Measurements from ENCODE around the gene ZBTB7C.

The ZBTB7C gene

DNA sequence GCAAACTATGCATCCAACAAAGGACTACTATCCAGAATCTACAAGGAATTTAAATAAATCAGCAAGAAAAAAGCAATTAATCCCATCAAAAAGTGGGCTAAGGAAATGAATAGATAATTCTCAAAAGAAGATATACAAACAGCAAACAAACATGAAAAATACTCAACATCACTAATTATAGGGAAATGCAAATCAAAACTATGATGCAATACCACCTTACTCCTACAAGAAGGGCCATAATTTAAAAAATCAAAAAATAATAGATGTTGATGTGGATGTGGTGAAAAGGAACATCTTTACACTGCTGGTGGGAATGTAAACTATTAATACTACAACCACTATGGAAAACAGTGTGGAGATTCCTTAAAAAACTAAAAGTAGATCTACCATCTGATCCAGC, 164.7 kb downstream of the ZBTB7C start:
- DNase-seq, result no peak

DNA sequence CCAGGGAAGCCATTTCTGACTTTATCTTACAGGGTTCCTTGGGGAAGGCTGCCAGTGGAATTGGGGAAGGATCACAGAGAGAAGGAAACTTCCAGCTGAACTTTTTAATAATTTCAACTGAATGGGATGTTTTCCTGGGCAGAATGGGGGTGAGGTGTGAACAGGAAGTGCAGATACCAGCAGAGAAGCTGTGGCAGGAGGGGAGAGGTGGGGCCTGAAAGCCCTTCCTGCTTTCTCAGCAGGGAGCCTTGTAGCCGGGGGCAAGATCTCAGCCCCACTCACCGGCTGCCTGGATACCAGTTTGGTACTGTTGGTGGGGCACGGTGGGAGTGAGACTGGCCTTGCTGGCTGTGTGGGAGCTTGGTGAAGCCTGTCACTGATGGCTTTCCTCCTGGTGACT, 170.5 kb downstream of the ZBTB7C start:
- DNase-seq, result no peak

DNA sequence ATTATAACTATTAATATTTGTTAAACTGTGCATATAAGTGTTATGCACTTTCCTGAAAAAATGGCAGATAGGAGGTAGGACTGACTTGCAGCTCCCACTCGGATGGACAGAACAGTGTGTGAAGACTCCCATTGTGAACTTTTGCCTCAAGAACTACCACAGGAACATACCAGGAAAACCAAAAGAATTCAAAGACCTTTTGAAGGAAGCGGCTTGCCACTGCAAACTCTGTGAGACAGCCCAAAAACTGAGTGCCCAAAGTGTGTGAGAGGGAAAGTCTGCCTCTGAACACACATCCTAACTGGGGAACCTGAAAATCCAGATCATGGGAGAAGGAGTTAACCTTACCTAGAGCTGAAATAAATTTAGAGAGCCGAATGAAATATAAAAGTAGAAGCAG, 171.0 kb downstream of the ZBTB7C start:
- no peak for DNase-seq

DNA sequence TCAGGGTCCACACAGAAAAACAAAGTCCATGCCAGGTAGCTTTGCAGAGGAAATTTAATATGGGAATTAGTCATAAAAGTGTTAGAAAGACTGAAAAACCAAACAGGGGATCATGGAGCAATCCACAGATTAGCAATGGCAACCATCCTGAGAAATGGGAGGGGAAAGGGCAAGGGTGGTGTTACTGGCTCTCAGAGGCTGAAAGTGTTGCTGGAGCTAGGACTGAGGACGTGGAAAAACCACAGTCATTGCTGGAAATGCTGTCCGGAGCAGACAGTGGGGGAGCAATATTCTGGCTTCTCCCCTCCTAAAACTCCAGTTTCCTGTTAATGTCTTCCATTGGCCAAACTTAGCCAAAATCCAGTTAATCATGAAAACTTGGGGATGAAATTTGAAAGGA, 172.4 kb downstream of the ZBTB7C start:
- DNase-seq, result no peak

DNA sequence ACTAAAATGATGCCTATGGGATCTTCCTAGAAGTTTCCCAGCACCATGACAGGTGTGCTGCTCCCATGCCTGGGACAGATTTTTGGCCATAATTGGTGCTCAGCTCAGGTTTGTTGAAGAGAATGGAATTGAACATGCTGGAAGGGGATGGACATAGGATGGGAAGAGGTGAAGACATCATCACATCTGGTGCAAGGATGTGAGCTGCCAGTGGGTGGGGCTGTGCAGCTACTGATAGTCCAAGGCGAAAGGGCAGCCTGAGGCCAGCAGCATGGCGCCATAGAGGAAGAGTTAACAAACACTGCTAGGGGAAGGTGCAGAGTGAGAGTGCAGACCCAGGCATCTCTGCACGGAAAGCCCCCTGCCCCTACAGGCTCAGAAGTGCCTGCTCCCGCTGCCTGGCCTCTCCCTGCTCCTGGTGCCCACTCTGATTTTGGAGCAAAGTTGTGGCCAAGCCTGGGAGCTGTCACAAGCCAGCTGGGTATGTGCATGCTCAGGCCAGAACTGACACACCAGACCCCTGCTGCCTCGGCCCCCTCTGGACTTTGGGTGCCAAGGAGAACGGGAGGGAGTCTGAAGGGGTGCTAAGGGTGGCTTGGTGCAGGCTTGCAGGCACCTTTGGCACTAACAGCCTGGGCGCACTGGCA, 178.6 kb downstream of the ZBTB7C start:
- DNase-seq, result peak; percentile 64 to 85

DNA sequence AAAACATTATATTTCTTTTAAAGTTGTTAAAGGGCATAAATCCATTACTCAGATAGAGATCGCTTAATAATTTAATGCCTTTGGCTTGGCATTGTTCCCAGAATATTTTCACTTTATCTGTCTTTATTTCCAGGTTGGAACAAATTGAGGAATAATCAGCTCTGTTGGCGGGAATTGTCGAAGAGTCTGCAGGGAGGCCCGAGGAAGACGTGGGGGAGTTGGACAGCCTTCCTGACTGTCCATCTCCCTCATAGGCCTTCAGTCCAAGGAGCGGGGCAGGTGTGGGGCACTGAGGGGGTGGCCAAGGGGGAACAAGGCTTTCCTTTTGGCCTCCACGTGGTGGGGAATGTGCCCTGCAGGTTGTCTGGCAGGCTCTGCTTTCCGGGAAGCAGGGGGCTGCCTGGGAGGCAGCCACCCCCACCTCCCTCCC, 179.6 kb downstream of the ZBTB7C start:
- DNase-seq, result no peak

DNA sequence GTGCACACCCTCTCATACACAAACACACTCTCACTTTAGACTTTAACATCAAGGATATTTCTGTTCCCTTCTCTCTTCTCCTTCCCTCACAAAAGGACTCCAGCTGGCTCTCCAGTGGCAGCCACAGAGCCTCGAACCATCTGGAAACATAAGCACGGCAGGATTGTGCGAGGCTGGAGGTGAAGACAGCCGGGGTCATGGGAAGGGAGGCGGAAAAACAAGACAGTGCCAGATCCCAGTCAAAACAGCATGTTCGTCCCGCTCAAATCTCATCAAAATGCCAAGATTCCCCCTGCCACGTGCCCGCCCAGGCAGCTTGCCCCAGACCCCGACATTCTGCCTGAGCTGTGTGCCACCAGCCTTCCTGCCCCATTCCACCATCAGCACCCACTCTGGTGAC, 180.3 kb downstream of the ZBTB7C start:
- no peak for DNase-seq

DNA sequence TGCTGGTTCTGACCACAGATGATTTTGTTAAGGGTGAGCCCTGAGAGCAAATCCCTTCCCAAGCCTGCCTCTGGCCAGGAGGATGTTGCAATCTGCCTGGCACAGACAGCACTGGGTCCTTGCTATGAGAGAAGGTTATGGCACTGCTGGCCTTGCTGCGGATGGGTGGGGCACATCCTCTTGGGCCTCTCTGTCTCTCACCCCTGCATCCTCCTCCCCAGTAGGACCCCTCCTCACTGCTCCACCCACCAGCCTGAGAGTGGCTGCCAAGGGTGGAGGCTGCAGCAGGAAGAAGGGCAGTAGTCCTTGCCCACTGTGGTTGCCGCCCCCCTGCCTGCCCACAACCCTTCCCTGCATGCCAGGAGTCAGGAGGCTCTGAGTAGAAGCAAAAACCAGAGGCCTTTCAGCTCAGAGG, 180.9 kb downstream of the ZBTB7C start:
- DNase-seq, result no peak

DNA sequence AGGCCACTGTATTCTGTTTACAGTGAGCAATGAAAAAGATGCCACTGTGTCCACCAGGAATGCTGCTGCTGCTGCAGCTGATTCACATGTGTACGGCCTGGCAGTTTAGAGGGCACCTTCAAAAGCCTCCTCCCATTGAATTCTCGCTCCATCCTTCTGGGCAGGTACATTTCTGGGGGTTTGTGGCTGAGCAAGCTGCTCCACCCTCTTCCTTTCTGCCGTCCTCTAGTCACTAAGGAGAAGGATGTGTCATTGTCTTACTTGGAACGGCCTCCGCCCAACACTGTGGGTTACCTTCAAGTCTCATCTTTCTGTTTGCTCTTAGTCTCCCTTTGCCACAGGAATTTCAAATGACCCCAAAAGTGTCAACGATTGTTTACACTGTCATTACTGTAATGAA, 182.0 kb downstream of the ZBTB7C start:
- peak in 1 of 2 donors; percentile 37 for DNase-seq

DNA sequence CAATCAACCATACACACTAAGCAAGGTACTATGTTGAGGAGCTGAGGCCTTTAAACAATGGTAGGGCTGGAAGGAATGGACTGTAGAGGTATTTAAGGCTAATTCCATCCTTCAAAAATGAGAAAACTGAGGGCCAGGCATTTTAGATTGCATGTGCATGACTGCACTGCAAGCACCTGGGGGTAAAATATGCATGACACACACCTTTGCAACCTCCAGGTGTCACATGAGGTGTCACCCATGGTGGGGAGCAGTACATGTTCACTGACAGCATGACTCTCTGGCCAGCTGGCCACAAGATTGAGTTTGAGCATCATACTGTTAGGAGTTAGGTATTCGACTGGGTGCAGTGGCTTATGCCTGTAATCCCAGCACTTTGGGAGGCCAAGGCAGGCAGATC, 182.8 kb downstream of the ZBTB7C start:
- no peak for DNase-seq

DNA sequence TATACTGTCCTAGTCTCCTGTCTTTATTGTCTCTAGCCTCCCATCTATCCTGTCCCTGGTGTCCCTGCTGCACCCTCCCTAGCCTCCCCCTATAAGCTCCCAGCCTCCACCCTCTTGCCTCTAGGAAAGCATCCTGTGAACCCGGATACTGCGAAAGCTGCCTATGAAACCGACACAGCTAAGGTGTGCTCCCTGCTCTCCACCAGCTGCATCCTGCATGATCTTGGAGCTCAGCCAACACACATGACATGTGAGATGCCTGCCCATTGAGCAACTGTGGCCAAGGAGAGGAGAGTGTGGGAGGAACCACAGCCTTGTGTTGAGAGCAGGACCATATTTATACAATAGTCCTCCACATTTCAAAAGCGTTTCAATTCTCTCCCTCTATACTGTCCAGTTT, 187.1 kb downstream of the ZBTB7C start:
- DNase-seq, result peak; percentile 66 to 73

DNA sequence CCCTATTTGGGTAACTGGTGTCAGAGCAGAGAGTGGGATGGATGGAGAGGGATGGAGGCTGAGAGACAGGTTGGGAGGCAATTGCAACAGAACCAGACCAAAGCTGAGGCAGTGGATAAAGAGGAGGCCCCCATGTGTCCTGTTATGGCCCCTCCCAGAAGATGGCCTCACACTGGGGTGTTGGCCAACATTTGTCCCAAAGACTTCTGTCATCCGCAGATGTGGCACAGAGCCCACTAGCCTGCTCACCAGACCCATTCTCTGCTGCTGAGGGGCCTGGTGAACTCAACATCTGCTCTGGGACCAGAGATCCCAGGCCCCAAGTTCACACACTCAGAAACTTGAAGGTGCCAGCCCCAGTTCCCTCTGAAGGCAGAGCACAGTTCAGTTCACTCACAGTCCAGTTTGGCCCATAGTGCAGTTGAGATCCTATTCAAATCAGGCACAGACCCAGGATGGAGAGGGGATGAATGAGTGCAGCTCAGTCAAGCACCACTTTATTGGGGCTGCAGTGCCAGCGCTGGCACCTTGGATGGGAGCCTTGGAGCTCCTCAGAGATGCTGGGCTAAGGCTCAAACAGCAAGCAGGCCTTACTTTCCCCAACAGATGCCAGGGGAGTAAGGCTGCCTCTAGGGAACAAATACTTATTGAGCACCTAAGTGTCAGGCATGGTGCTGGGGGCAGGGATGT, 189.2 kb downstream of the ZBTB7C start:
- DNase-seq, result no peak

DNA sequence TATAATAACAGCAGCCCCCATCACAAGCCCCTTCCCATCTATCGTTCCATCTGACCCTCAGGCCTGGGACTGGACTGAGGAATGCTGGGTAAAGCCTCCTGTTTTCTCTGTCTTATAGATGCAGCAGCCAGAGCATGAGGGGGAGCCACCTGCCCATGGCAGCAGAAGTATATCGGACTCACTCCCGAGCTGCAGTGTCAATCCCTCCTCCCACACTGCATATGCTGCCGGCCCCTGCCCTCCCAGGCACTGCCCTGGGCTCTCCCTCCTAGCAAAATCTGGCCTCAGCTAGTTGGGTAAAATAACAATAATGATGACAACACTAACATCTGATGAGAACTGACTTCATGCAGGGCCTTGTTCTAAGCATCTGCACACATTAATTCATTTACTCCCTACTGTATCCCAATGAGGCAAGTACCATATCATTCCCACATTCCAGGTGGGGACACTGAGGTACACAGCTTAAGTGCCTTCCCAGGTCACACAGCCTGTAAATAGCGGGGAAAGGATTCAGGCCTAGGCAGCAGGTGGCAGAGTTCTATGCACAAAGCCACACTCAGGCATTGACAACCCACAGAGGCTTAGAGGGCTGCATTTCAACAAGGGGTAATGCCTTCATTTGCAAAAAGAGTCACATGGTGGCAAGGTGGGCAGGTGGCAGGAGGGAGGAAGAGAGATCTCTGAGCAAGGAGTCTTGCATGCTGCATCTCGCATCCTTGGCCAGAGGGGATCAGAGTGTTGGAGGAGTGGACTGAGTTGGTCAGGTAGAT, 190.0 kb downstream of the ZBTB7C start:
- DNase-seq, result no peak

DNA sequence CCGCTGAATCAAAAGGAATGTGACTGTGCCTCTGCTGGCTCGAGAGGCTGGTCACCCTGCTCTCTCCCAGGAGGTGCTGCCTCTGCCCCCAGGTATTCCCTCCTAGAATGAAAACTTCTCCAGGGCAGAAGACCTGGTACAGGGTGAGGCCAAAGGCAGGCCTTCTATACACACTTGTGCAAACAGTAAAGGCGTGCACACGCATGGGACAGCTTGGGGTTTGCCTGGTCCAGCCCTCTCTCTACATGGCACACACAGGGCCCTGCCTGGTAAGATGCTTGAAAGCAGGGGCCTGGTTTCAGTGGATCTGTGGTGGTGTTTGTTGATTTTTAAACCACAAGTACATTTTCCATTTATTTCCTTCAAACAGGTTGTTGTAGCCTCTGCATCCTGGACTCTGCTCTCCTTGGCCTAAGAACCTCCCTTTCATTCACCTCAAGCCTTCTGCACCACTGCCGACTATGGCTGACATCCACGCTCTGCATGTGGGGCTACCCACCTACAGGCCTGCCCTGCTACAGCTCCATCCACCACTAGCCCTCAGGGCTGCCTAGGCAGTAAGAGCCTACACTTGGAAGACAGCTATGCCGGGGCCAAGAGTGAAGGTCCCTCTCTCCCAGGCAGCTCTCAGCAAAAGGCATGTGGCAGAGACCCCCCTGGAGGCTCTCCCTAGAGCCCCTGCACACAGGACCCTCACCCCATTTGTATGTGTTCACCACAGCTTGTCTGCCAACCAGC, 190.7 kb downstream of the ZBTB7C start:
- no peak for DNase-seq

DNA sequence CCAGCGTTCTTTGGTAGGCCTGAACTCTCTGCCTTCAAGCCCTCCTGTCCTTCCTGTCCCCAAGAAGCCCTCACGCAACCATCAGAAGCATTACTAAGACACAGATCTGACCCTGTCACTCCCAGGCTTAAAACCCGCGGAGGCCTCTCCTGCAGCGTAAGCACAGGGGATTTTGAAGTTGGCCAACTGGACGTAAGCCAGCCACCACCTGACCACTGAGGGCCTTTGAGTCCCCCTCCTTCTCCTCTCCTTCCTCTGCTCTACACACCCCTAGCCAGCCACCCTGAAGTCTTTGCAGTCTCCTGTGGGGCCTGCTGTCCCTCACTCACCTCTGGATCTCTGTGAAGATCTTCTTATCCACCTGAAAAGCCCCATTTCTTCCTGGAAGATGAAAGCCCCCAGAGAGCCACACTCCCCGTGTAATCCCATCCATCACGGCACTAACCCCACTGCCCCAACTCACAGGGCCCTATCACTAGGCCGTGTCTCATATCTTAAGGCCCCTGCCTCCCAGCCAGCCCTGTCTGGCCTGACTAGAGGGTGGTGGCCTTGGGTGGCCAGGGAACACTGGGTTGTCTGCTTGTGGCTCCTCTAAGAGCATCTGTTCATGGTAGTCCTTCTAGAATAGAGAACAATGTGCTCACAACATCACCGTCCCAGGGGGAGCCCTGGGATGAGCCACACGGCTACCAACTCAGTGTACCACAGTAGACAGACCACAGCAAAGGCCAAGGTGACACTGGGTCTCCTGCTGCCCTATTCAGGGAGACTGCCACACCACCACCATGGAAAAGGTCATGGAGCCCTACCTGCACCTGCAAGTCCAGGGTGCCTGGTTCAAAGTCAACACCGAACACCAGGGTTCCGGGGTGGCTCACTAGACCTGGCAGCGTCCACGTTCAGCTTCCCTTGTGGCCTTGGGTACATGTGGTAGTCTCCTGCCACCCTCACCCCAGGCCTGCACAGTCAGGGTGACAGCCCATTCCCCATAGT, 191.6 kb downstream of the ZBTB7C start:
- no peak for DNase-seq

DNA sequence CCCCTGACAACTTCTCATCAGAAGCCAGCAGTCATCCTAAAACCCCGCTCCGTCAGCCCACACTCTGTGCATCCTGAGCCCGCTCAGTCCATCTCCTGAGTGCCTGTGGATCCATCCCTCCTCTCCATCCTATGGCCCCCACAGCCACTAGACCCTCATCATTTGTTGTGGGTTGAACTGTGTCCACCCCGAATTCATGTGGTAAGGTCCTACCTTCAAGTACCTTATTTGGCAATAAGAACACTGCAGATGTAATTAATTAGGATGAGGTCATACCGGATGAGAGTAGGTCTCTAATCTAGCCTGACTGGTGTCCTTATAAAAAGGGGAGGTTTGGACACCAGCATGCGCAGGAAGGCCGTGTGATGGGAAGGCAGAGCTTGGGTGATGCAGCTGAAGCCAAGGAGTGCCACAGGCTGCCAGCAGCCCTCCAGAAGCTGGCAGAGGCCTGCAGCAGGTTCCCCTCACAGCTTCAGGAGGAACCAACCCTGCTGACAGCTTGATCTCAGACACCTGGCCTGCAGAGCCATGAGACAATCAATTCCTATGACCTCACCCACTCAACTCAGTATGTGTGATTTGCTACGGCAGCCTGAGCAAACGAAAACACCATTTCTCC, 192.4 kb downstream of the ZBTB7C start:
- DNase-seq, result no peak

DNA sequence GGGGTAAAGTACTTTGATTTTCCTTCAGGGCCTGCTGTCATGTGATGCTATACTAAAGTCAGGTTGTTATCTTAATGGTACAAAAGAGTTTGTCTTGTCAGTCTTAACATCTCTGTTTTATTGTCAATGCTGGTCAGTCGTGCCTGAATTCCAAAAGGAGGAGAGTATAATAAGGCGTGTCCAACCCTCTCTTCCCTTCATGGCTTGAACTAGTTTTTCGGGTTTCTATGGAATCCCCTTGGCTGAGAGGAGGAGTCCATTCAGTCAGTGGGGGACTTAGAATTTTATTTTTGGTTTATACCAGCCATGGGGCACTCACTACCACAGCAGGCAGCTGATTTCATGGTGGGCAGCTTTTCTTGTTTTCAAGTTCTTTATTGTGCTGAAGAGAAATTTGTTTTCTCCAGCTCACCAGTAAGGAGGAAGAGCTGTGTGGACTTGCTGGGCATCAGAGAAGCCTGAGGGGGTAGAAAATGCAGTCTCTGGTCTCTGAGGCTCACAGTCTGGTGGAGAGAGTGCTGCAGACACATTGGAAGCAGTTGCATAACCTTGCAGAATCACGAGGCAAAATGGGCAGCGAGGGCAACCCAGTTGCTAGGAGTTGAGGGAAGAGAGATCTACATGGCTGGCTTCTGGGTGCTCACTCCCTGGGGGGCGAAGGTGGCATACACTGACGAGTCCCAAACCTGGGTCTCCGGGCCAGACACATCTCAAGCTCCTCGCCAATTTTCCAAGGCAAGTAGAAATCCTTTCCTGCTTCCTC, 193.1 kb downstream of the ZBTB7C start:
- no peak for DNase-seq

DNA sequence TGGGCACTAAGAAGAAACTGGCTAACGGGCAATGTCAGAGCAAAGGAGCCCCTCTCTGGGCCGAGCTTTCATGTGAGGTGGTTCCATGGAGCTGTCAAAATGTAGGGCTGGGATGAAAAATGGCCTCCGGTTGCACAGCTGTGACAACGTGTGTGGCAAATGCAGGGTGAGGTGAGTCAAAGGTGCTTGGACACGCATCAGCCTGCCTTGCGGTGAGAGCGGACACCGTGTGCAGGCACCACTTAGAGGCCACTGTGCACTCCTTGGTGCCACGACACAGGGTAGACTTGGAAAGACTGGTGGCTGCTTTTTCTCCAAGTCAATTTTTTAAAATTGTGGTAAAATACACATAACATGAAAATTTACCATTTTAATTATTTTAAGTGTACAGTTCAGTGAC, 195.4 kb downstream of the ZBTB7C start:
- DNase-seq, result no peak

DNA sequence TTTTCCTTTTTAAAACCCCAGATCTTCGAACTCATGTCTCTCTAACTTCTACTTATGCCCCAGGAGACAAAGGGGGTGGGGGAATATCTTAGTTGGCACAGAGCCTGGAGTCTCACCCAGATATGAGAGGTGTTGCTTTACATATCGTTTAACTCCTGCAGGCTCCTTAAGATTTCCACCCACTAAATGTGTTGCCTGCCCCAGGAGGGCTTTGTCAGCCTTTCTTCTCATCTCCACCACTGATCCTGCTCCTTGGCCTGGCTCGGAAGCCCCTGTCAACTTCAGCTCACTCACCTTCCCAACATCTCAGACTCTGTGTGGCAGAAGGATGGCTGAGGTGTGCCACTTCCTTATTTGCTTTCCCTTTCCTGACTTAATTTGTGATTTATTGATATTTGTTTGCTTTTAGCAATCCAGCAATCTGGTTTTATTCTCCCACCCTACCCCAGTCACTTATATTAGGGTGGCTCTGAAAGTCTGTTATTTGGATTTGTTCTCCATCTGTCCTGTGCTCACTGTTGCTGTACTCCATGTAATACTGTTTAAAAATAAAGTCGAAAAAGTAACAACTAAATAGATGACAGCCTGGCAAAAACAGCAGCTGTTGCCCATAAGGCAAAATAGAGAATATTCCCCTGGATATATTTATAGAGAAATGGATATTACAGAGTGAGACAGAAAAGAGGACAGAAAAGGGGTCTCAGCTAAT, 200.6 kb downstream of the ZBTB7C start:
- no peak for DNase-seq

DNA sequence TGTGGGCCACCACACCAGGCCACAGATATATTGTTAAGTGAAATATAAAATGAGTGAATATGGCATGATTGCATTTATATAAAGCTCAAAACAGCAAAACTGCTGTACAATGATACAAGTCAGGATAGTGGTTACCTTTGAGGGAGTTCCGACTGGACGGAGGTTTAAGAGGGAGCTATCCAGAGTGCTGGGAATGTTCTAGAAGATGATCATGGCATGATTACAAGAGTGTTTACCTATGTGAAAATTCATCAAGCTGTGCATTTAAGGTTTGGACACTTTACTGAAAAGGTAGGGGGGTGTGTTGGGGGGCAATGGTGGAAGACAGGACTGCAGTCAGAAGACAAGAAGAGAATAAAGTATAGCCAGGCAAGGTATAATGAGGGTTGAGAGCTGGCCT, 201.4 kb downstream of the ZBTB7C start:
- DNase-seq, result no peak

All from inflammatory macrophage treated with lipopolysaccharide for 1 hour (primary cell).